H1 (cell line): ENCODE data around the gene GMPR. TPM values are rescaled to one million over a fixed set of nuclear protein-coding genes. Genes with fewer than 3 reads are reported as not detected.

Source experiments
- CTCF ChIA-PET: fragments of 300-600 bp; sonication (Branson Sonifier 250); formaldehyde crosslinking; loops from one replicate; lab custom pipeline; 2021; ENCODE audit not compliant: partially characterized antibody; lab: Charles Lee
- POLR2A ChIA-PET: fragments of 300-600 bp; sonication (Branson Sonifier 250); formaldehyde crosslinking; loops from one replicate; lab custom pipeline; 2021; ENCODE audit warnings: inconsistent platforms; ENCODE audit not compliant: partially characterized antibody; lab: Charles Lee
- DNase-seq, 2 experiments: peaks; one replicate each; pipeline versions ENCODE4 v3.0.0 to v3.0.0-alpha.2; 2010 to 2022; ENCODE audit warnings: low spot score in 2 of 2, low read depth in 1 of 2, mixed read lengths in 1 of 2
- FAIRE-seq: peaks from 2 replicates; lab custom pipeline; 2011; peaks lifted over from hg19 to GRCh38; lab: Jason Lieb, UNC
- H2AFZ ChIP-seq: 2 replicates; pipeline ENCODE4 v1.8.1; 2012; ENCODE audit warnings: low read length, inconsistent platforms
- H2AK5ac ChIP-seq: 2 replicates; pipeline ENCODE4 v1.6.1; 2013; ENCODE audit warnings: low read depth, low read length
- H2BK120ac ChIP-seq: replicated peaks from 2 replicates; pipeline ENCODE3; 2013; ENCODE audit warnings: low read depth, low read length, inconsistent platforms
- H2BK12ac ChIP-seq: 2 replicates; pipeline ENCODE4 v1.6.1; 2013; ENCODE audit warnings: low read depth, low read length
- H2BK15ac ChIP-seq: 2 replicates; pipeline ENCODE4 v1.6.1; 2013; ENCODE audit warnings: low read length
- H2BK20ac ChIP-seq: 2 replicates; pipeline ENCODE4 v1.6.1; 2013; ENCODE audit warnings: low read length
- H2BK5ac ChIP-seq: 2 replicates; pipeline ENCODE4 v1.6.1; 2013; ENCODE audit warnings: low read depth, low read length
- H3K14ac ChIP-seq: 2 replicates; pipeline ENCODE4 v1.6.1; 2013; ENCODE audit warnings: inconsistent platforms; ENCODE audit not compliant: insufficient read length
- H3K18ac ChIP-seq: 2 replicates; pipeline ENCODE4 v1.6.1; 2013; ENCODE audit warnings: low read length; ENCODE audit errors: extremely low read depth
- H3K23ac ChIP-seq: 2 replicates; pipeline ENCODE4 v1.6.1; 2013; ENCODE audit warnings: inconsistent platforms; ENCODE audit not compliant: insufficient read length
- H3K23me2 ChIP-seq: 2 replicates; pipeline ENCODE4 v1.6.1; 2013; ENCODE audit warnings: low read depth, low read length
- H3K27ac ChIP-seq: 2 replicates; pipeline ENCODE4 v1.6.1; 2011; ENCODE audit warnings: low read depth, low read length, inconsistent platforms
- H3K27me3 ChIP-seq, 4 experiments: replicated peaks in 1 of 4; 1 replicate in 1 of 4; 2 replicates in 3 of 4; pipeline versions ENCODE4 v1.6.1 to v1.8.1; 2011 to 2013; ENCODE audit warnings: low read length in 3 of 4, mild to moderate bottlenecking in 3 of 4, inconsistent platforms in 2 of 4, mixed read lengths in 2 of 4, moderate library complexity in 1 of 4; ENCODE audit not compliant: control insufficient read depth in 3 of 4, insufficient read depth in 3 of 4; ENCODE audit errors: extremely low read depth in 1 of 4
- H3K36me3 ChIP-seq, 4 experiments: 2 replicates each; pipeline versions ENCODE4 v1.6.1 to v1.8.1; 2011 to 2013; ENCODE audit warnings: mild to moderate bottlenecking in 4 of 4, low read length in 3 of 4, moderate library complexity in 2 of 4, control low read depth in 1 of 4, inconsistent platforms in 1 of 4; ENCODE audit not compliant: insufficient read depth in 4 of 4, control insufficient read depth in 2 of 4
- H3K4ac ChIP-seq: replicated peaks from 2 replicates; pipeline ENCODE3; 2013; ENCODE audit warnings: low read length, low read depth, mixed read lengths, inconsistent platforms; ENCODE audit not compliant: insufficient read length
- H3K4me1 ChIP-seq, 4 experiments: replicated peaks in 1 of 4; 1 replicate in 1 of 4; 2 replicates in 3 of 4; pipeline versions ENCODE4 v1.6.1 to v1.8.1; 2011 to 2013; ENCODE audit warnings: low read length in 3 of 4, inconsistent platforms in 2 of 4, mixed read lengths in 1 of 4; ENCODE audit not compliant: insufficient read depth in 4 of 4, control insufficient read depth in 3 of 4
- H3K4me2 ChIP-seq, 2 experiments: 2 replicates each; pipeline versions ENCODE4 v1.6.1 to v1.8.1; 2011 to 2013; ENCODE audit warnings: low read depth in 2 of 2, low read length in 2 of 2, control low read depth in 1 of 2, inconsistent platforms in 1 of 2, mild to moderate bottlenecking in 1 of 2; ENCODE audit not compliant: insufficient read depth in 1 of 2
- H3K4me3 ChIP-seq, 4 experiments: fragments of 200-600, 300-600 bp in 1 of 4; sonication (generic), shearing (Covaris generic), sonication (Bioruptor Twin) in 1 of 4; 2 replicates each; pipeline versions ENCODE4 v1.5.1 to v1.8.1; 2011 to 2016; ENCODE audit warnings: low read length in 4 of 4, low read depth in 3 of 4, control low read depth in 2 of 4, inconsistent platforms in 2 of 4, mild to moderate bottlenecking in 2 of 4, mixed read lengths in 1 of 4, moderate library complexity in 1 of 4; ENCODE audit not compliant: insufficient read depth in 2 of 4; ENCODE audit errors: extremely low read depth in 1 of 4
- H3K56ac ChIP-seq: replicated peaks from 2 replicates; pipeline ENCODE3; 2013; ENCODE audit warnings: low read depth, mild to moderate bottlenecking, mixed read lengths, low read length, inconsistent platforms; ENCODE audit not compliant: insufficient read length
- H3K79me1 ChIP-seq: 2 replicates; pipeline ENCODE4 v1.6.1; 2013; ENCODE audit warnings: low read depth, low read length, control low read depth
- H3K79me2 ChIP-seq, 2 experiments: 2 replicates each; pipeline versions ENCODE4 v1.6.1 to v1.8.1; 2012 to 2013; ENCODE audit warnings: low read length in 2 of 2, mild to moderate bottlenecking in 2 of 2, inconsistent platforms in 1 of 2; ENCODE audit not compliant: insufficient read depth in 2 of 2, control insufficient read depth in 1 of 2
- H3K9ac ChIP-seq, 4 experiments: replicated peaks in 1 of 4; 1 replicate in 1 of 4; 2 replicates in 3 of 4; pipeline versions ENCODE4 v1.6.1 to v1.8.1; 2011 to 2013; ENCODE audit warnings: low read depth in 3 of 4, low read length in 3 of 4, control low read depth in 2 of 4, mild to moderate bottlenecking in 2 of 4, moderate library complexity in 2 of 4, inconsistent platforms in 1 of 4; ENCODE audit errors: extremely low read depth in 1 of 4
- H3K9me3 ChIP-seq, 2 experiments: 2 replicates each; pipeline versions ENCODE4 v1.6.1 to v1.8.1; 2012 to 2013; ENCODE audit warnings: mild to moderate bottlenecking in 2 of 2, moderate library complexity in 2 of 2, control low read depth in 1 of 2, inconsistent platforms in 1 of 2, low read depth in 1 of 2, low read length in 1 of 2, mixed read lengths in 1 of 2; ENCODE audit not compliant: insufficient read depth in 2 of 2
- H4K20me1 ChIP-seq, 2 experiments: replicated peaks in 1 of 2; 2 replicates each; pipeline versions ENCODE3 to v1.8.1; 2011 to 2013; ENCODE audit warnings: inconsistent platforms in 2 of 2, low read length in 2 of 2, mild to moderate bottlenecking in 1 of 2; ENCODE audit not compliant: insufficient read depth in 2 of 2, control insufficient read depth in 1 of 2
- H4K5ac ChIP-seq: 2 replicates; pipeline ENCODE4 v1.6.1; 2013; ENCODE audit warnings: low read length, low read depth, mixed read lengths, inconsistent platforms; ENCODE audit not compliant: insufficient read length
- H4K8ac ChIP-seq: 2 replicates; pipeline ENCODE4 v1.8.0; 2013; ENCODE audit warnings: mild to moderate bottlenecking, moderate library complexity, low read length, inconsistent platforms; ENCODE audit not compliant: insufficient read depth; ENCODE audit errors: extremely low read depth
- H4K91ac ChIP-seq: replicated peaks from 2 replicates; pipeline ENCODE3; 2013; ENCODE audit warnings: low read length, mixed read lengths, inconsistent platforms; ENCODE audit not compliant: insufficient read length
- ASH2L ChIP-seq: fragments of 200-600, 300-600 bp; sonication (generic); IDR thresholded peaks from one replicate; pipeline ENCODE4 v1.7.1; 2017; ENCODE audit warnings: low read length
- BRCA1 ChIP-seq: IDR thresholded peaks from 2 replicates; pipeline ENCODE4 v1.6.1; 2012; ENCODE audit warnings: low read depth, low read length, improper control_type of control experiment
- WGBS, 2 experiments: shearing (Covaris generic) in 1 of 2; methylation state at CpG; one replicate each; pipeline versions ENCODE4 v1.1.6 to v1.1.7; 2013 to 2015; ENCODE audit warnings: low lambda C conversion rate in 2 of 2, mixed read lengths in 2 of 2, inconsistent platforms in 1 of 2, low coverage in 1 of 2, missing lambda C conversion rate in 1 of 2; ENCODE audit not compliant: insufficient replicate concordance in 2 of 2, insufficient coverage in 1 of 2, insufficient read length in 1 of 2; ENCODE audit errors: extremely low coverage in 1 of 2, missing lambda C conversion rate in 1 of 2; 5-methylcytosine and 5-hydroxymethylcytosine counted together
- polyA plus RNA-seq, 7 experiments: library from polyadenylated mRNA; depleted of rRNA in 3 of 7; stranded (reverse) in 5 of 7; unstranded in 2 of 7; fragments of >200 nt in 5 of 7; fragments of 200-250 nt in 2 of 7; gene quantifications; 1 replicate in 5 of 7; 2 replicates in 1 of 7; 4 replicates in 1 of 7; pipeline versions ENCODE4 v1.2.1 to v1.2.3, GENCODE V29; 2011 to 2013; ENCODE audit warnings: missing spikeins in 2 of 7, mixed read lengths in 2 of 7
- total RNA-seq: library from RNA; stranded (reverse); fragmentation: NEBNext Ultra II Directional; extraction: Animal tissue kit (Norgen Biotek cat#: 25700); gene quantifications from 2 replicates; pipeline ENCODE4 v1.2.1, GENCODE V29; 2021

GMPR gene
- total and polyA plus RNA-seq, 2 of the 8 experiments (the other 6 are each of a cell fraction or from before 2014, with no cell fraction given) = 0.99 to 1.2 TPM

- H3K79me2 ChIP-seq = no peaks in the 10 kb centered on the region
- WGBS, 2 experiments = 86% methylated on average over 9 of the region's 9 CpGs; no CpG with 5 or more reads in 1 of the 2 experiments
- POLR2A ChIA-PET = no interaction called here
- no peak overlapping the region for H3K27ac ChIP-seq
- no peaks in the 10 kb centered on the region for H3K4me1 ChIP-seq
- H4K8ac ChIP-seq = no peak overlapping the region
- TF ChIP-seq BRCA1 (no peak), ASH2L (no peak)
- H3K18ac ChIP-seq = no peak overlapping the region
- no peak overlapping the region for H3K56ac ChIP-seq
- H2BK12ac ChIP-seq = no peak overlapping the region
- DNase-seq (no peak), FAIRE-seq (no peak)
- H3K4me3 ChIP-seq = no peak overlapping the region
- no peak overlapping the region for H2BK120ac ChIP-seq
- H3K14ac ChIP-seq = no peak overlapping the region
- no peak overlapping the region for H3K9ac ChIP-seq
- H4K91ac ChIP-seq = no peak overlapping the region
- H4K20me1 ChIP-seq = no peaks in the 10 kb centered on the region
- no peak overlapping the region for H2BK20ac ChIP-seq
- no peak overlapping the region for H3K4me2 ChIP-seq
- no peak overlapping the region for H2BK15ac ChIP-seq
- H3K23me2 ChIP-seq = no peaks in the 10 kb centered on the region; the same call in 1 of the 2 replicates
- no peaks in the 10 kb centered on the region for H3K27me3 ChIP-seq
- no peaks in the 10 kb centered on the region for H3K79me1 ChIP-seq
- no peaks in the 10 kb centered on the region for H3K9me3 ChIP-seq
- H2AFZ ChIP-seq = no peak overlapping the region
- H2AK5ac ChIP-seq = no peak overlapping the region
- CTCF ChIA-PET = interaction anchor here (1.0 to 2.2 kb wide), 6 partner anchors 11 to 86 kb away, joined by 3 to 8 read pairs (median 4); no protein-coding TSS in a partner anchor
- H3K4ac ChIP-seq = no peak overlapping the region
- H2BK5ac ChIP-seq = no peak overlapping the region
- no peak overlapping the region for H4K5ac ChIP-seq
- no peaks in the 10 kb centered on the region for H3K36me3 ChIP-seq
- no peak overlapping the region for H3K23ac ChIP-seq
Observed at GRCh38 chr6:16313732-16314131, 75.3 kb downstream of the GMPR start.
